Peyer's patch (tissue), 4 donors: Measurements from ENCODE around the gene ASXL2.

Experiments used
- POLR2A ChIP-seq, 2 donors: fragments of 450-650 bp; IDR thresholded peaks; one replicate each; pipeline ENCODE4 v1.5.1; 2017; ENCODE audit warnings: antibody characterized with exemption in 2 of 2, mild to moderate bottlenecking in 2 of 2, moderate library complexity in 2 of 2
- TF ChIP-seq, protein P1 (sequence below), 6 experiments: fragments of 450-650 bp in 4 of 6; fragments of 200-600 bp in 2 of 6; sonication (generic) in 1 of 6; IDR thresholded peaks; one replicate each; pipeline ENCODE4 v1.5.1; 2017 to 2019; ENCODE audit warnings: antibody characterized with exemption in 6 of 6, mild to moderate bottlenecking in 3 of 6, moderate library complexity in 1 of 6

DNA sequence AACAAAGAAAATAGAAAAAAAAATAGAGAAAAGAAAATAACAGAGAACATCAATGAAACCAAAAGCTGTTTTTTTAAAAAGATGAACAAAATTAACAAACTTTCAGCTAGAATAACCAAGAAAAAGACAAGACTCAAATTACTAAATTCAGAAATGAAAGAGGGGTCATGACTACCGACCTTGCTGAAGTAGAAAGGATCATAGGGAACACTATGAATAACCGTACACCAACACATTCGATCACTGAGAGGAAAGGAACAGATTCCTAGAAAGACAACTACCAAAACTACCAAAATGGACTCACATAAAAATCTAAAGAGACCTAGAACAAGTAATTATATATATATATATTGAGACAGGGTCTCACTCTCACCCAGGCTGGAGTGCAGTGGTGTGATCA is 167.5 kb downstream of the ASXL2 start:
- TF ChIP-seq POLR2A (IDR thresholded peaks at IDR 0.05), result no peak
- TF ChIP-seq, protein P1, sequence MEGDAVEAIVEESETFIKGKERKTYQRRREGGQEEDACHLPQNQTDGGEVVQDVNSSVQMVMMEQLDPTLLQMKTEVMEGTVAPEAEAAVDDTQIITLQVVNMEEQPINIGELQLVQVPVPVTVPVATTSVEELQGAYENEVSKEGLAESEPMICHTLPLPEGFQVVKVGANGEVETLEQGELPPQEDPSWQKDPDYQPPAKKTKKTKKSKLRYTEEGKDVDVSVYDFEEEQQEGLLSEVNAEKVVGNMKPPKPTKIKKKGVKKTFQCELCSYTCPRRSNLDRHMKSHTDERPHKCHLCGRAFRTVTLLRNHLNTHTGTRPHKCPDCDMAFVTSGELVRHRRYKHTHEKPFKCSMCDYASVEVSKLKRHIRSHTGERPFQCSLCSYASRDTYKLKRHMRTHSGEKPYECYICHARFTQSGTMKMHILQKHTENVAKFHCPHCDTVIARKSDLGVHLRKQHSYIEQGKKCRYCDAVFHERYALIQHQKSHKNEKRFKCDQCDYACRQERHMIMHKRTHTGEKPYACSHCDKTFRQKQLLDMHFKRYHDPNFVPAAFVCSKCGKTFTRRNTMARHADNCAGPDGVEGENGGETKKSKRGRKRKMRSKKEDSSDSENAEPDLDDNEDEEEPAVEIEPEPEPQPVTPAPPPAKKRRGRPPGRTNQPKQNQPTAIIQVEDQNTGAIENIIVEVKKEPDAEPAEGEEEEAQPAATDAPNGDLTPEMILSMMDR (IDR thresholded peaks at IDR 0.05), result no peak
